Stimulated activated CD8-positive, alpha-beta memory T cell treated with anti-CD3 and anti-CD28 coated beads, Interleukin-15, amount 100 ng/mL, for 48 hours (primary cell): ENCODE data around the gene MREG.
A peak's percentile ranks its signal among the peaks of the same experiment; 100 is the strongest.
"Not testable (repeated sequence)": the region's sequence is repeated elsewhere in the genome, so short reads cannot be mapped to it uniquely, and the experiment has no call there.

Source experiments
- DNase-seq, 2 donors: peaks; one replicate each; pipeline ENCODE4 v3.0.0-alpha.2; 2020; ENCODE audit warnings: low read depth in 2 of 2

Gene MREG

DNA sequence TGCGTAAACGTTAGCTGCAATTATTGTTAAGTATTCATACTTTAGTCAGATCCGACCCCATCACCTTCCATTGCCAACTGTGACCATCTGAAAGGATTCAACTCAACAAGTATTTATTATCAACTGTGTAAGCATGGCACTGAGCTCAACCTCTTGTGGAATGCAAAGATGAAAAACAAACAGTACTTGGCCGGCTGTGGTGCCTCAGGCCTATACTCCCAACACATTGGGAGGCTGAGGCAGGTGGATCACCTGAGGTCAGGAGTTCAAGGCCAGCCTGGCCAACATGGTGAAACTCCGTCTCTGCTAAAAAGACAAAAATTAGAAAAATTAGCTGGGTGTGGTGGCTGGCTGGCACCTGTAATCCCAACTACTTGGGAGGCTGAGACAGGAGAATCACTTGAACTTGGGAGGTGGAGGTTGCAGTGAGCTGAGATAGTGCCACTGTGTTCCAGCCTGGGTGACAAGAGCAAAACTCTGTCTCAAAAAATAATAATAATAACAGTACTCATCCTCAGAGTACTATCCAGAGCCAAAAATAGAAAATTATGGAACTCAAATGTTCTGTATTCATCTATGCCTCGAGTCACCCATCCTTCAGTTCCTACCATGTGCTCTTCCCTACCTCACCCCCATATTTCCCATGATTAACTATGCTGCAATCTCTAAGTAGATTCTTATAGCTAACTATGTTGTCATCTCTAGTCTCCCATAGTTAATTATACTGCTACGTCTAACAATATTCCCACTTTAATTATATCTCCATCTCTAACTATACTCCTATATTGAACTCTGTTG is 8.6 kb upstream of the MREG start:
- DNase-seq = no peak

DNA sequence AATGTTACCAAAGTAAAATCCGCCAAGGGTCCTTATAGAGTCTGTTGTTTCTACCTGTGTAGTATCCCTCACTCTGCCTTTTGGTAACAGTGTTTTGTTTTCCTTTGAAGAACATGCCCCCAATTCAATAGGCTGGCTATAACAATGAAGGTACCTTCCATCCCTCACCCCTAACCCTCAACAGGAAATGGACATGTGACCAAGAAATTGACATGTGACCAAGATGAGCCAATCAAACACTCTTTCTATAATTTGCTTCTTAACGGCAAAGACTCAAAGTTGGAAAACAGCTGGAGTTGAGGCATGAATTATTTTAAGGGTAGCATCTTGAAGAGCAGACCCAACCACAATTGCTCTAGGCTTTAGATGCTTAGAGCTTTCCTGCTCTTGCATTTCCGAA is 5.4 kb upstream of the MREG start:
- DNase-seq = no peak

DNA sequence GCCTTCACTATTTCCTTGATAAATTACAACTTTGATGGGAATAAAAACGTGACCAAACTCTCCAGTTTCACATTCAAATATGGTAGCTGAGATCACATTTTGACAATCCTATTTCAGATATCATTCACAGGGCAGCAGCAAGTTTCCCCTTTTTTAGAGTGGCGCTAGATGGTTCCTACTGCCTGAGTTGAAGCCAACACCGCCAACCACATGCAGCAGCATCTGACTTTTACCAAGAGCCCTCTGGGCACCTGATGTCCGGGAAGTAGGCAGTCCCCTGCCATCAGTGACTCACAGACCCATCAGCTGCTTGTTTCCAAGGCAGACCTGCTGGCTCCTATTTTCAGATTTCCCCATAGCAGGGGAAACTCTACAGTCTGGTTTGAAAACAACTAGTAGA is 4.0 kb upstream of the MREG start:
- DNase-seq = peak; percentile 21 to 47

DNA sequence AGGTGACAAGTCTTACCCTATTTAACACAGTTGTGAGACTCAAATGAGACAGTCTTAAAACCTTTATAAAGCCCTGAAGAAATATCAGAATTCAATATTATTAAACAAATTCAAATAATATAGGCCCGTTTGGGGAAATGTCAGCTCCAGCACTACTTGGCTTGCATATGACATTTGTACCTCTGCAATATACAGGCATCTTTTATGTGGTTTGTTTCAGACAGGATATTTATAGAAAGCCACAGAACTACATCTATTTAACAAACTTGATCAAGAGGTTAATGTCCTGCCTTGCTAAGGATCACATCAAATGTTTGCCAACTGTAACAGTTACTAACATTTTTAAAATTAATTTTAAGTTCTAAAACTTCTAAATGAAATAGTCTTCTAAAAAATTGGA is 3.2 kb upstream of the MREG start:
- DNase-seq = no peak

GRCh38 chr2:216015722-216016464 is 2.5 kb upstream of the MREG start:
- DNase-seq = peak; percentile 23 to 45

- DNase-seq = no peak
Observed at GRCh38 chr2:216014986-216015385, 1.6 kb upstream of the MREG start.

GRCh38 chr2:216014006-216014405 is 655 bp upstream of the MREG start:
- no peak for DNase-seq

- DNase-seq = no peak
Observed at GRCh38 chr2:216012830-216013079, 596 bp downstream of the MREG start.

GRCh38 chr2:216012133-216012829 is 1.1 kb downstream of the MREG start:
- DNase-seq = no peak

DNA sequence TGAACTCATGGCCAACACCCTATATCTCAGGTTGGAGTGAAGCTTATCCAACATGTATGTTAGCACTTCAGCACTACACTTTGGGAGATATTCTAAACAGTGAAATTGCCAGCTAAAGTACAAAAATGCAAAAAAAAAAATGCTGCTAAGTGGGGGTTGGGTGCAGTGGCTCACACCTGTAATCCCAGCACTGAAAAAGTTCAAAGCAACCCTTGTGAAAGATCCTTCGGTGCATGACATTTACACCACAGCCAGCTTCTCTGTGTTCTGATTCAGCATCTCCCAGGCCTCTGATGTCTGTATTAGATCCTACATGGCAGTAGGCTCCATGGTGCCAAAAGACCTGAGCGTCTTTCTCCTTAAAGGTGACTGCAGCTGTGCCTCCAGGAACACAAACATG is 4.1 kb downstream of the MREG start:
- not testable (repeated sequence) for DNase-seq

DNA sequence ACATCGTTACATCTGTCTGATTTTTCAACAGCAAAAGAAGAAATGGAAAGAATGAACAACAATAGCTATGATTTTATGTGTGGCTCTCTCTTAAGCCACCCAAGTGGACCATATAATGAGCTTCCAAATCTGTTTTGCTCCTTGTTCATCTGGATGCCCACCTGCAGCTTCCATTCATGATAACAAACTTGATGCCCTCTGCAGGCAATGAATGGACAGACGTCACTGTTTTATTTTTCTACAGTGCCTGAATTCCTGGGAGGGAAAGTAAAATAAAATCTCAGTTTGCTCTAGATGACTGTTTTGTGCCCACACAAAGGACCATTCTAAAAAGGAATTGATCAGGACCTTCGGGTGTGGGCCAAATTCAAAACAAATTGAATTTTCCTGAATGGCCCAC is 5.0 kb downstream of the MREG start:
- DNase-seq = no peak

DNA sequence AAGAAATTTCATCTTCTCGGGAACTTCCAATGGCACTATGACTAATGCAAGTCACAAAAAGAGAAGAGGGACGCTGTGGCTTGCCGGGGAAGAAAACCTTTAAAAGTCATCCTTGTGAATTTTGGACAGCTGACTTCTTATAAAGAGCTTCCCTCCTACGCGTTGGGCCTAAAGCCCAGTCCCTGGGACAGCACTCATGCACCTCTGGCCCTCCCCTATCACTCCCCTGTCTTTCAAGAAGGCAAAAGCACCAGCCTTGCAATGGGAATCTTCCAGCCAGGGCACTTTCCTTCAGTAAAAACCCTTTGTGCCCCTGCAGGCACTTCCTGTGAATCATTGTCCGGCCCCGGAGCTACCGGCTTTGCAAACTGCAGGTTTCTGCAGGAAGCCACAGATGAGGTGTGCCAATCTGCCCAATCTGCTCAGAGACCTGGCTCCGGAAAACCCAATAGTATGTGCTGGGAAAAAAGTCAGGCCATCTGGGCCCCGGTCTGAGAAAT is 7.1 kb downstream of the MREG start:
- peak; percentile 44 to 50 for DNase-seq

DNA sequence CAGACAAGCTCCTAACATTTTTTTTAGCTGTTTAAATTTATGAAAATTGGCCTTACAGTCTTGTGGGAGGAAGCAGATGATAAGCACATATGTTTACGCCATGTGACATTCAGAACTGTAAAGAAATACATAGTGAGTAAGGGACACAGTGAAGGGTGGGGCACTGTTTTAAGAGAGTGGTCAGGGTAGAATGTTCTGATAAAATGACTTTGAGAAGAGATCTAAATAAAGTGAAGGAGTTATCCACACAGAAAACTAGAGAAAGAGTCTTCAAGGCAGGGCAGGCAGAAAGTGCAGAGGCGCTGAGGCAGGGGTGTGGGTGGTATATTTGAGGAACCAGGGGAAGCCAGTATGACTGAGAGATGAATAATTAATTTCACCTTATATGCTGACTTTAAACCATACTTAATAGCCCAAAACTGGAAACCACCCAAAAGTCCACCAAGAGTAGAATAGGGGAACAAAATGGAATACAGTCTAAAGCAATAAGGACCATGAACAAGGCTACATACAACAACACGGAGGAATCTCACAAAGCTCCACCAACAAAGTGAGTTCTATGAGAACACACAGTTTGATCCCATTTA is 8.6 kb downstream of the MREG start:
- DNase-seq = no peak

DNA sequence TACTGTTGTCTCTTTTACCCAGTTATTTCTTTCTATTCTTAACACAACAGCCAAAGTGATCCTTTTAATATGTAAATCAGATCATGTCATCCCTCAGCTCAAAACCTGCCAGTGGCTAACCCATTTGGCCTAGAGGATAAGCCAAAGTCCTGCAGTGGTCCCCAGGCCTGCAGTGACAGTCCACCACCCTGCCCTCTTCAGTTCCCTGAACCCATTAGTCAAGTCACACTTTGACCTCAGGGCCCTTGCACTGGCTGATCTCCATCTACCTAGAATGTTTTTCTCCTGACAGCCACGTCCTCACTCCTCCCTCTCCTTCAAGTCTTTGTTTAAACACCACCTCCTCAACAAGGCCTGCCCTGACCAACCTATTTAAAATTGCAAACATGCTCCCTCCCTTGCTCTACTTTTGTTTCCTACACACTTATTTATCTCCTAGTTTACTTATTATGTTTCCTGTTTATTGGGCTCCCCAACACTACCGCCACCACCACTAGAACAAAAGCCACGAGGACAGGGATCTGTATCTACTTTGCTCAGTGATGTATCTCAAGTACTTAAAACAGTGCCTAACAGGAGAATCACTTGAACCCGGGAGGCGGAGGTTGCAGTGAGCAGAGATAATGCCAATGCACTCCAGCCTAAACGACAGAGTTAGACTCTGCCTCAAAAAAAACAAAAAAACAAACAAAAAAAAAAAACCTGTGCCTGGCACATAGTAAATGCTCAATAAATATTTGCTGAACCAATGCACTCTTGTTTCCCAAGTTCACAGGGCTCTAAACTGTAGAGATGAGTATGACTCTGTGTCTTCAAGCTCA is 9.3 kb downstream of the MREG start:
- no peak for DNase-seq

- DNase-seq = no peak
Observed at GRCh38 chr2:216002693-216003092, 10.7 kb downstream of the MREG start.

DNA sequence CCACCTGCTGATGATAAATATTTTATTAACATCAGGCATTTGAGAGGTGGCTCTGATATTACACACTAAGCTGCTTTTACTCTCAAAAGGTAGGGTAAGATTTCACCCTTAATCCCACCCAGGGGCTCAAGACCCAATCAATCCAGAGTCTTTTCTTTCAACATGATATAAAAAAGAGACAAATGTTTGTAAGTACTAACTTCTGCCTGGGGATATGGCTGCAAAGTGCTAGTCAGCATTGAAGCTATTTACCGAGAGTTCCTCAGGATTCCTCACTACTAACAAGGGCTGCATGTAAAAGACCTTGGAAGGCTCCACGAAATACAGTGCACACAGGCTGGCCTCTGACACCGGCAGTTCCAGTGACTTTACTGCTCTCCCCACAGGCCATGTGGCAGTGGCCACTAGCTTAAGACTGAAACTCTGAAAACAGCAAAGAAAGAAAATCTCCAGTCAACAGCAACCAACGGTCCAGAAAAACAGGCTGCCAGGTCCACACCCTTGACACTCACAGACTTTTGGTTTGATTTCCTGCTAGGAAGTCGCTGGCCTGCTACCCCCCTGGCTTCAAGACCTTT is 11.2 kb downstream of the MREG start:
- DNase-seq = no peak

- no peak for DNase-seq
Observed at GRCh38 chr2:216001216-216002100, 11.9 kb downstream of the MREG start.

DNA sequence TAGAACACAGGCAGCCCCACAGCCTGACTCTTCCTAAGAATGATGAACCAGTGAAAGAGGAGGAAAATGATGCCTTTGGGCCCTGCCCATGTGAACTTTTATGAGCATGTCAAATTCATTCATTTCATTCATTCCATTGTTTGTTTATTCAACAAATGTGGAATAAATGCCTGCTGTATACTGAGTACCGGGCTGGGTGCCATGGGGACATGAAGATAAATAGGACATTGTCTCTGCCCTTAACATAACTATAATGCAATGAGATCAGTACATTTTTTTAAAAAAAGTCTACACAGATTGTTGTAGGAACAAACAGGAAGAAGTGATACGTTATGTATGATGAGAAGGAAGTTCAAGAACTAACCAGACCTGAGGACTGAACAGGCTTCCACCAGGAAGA is 14.7 kb downstream of the MREG start:
- DNase-seq = no peak

DNA sequence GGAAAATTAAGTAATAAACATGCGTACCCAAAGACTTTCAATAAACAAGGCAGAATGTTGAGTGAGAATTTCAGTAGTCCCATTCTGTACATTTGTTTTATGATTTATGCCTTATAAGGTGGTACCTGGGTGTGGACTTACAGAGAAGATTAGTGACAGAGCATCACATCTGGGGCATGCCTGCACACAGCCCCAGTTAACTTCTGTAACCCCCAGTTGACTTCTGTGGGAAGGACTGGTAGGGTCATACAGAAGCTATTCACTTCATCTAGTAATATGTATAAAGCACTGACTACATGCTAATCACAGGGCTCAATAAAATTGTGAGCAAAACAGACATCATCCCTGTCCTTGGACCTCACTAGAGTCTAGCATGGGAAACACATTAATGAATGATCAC is 16.1 kb downstream of the MREG start:
- DNase-seq = no peak

DNA sequence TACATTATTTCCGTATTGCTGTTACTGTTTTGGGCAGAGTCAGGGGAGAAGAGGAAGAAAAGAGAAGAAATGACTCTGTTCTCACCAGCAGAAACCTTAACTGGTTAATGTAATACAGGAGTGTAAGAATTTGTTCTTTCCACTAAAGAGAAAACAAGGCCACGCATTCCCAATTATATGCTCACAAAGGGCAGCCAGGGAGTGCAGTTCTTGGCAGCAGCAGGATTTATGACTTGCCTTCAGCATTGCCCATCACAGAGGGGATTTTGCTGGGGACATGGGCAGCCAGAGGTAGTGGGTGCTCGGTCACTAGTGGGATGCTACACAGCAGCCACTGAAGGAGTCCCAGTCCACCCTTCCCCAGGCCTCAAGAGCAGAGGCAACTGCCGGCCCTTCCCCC is 18.4 kb downstream of the MREG start:
- no peak for DNase-seq
